ENCODE data around the gene EPO.
"Not testable (repeated sequence)": the region's sequence is repeated elsewhere in the genome, so short reads cannot be mapped to it uniquely, and the experiment has no call there.

The EPO gene

GRCh38 chr7:100744605-100745004 lies 24.3 kb downstream of the EPO start:
- no peak for DNase-seq

GRCh38 chr7:100745184-100745583 lies 24.9 kb downstream of the EPO start:
- peak; percentile 70 for DNase-seq

GRCh38 chr7:100752994-100753393 lies 32.7 kb downstream of the EPO start:
- DNase-seq: no peak

GRCh38 chr7:100753750-100754149 lies 33.5 kb downstream of the EPO start:
- DNase-seq: no peak

- DNase-seq: no peak
Observed at GRCh38 chr7:100759357-100760171, 39.3 kb downstream of the EPO start.

- not testable (repeated sequence) for DNase-seq
Observed at GRCh38 chr7:100762841-100763240, 42.6 kb downstream of the EPO start.

- no peak for DNase-seq
Observed at GRCh38 chr7:100763556-100764140, 43.4 kb downstream of the EPO start.

- DNase-seq: no peak
Observed at GRCh38 chr7:100764841-100765240, 44.6 kb downstream of the EPO start.

- no peak for DNase-seq
Observed at GRCh38 chr7:100765250-100765649, 45.0 kb downstream of the EPO start.

GRCh38 chr7:100768784-100769183 lies 48.5 kb downstream of the EPO start:
- no peak for DNase-seq
